ENCODE measurements around the gene VIT. TPM values are rescaled to one million over a fixed set of nuclear protein-coding genes. Genes with fewer than 3 reads are reported as not detected.

The VIT gene
- total and polyA plus RNA-seq, 2 experiments from 2014 or later = 0.25 to 0.33 TPM

DNA sequence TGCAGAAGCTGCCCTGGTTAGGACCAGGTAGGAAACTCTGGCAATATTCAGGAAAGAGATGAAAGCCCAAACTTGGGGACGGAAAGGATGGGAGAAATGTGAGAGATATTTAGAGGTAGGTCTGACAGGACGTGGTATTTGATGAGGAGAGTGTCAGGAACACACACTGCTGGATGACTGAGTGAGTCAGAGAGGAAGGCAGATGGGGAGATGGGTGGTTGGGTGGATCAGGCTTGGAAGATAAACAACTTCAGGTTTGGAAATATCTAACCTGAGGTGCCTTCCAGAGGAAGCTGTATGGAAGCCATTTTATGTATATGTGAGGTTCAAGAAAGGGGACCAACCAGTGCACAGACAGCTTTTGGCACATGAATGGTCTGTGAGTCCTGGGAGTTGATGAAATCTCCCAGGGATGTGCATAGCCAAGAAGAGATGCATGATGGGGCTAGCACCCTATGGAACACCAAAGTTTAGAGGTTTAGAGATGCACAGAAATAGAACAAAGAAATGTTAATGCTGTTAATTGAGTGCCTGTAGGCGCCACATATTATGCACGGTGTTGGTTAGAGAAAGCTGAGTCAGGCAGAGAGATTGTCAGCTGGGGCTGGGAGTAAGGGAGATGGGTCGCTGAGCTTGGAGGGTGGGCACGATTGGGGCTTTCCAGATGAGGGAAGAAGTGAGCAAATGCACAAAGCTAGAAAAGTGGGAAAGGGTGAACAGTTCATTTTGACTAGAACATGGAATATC, 101.0 kb downstream of the VIT start:
- Histone ChIP-seq H2AFZ (no peak overlapping the region), H3K27me3 (no peaks in the 10 kb centered on the region), H3K9me3 (ENCODE audit: low read depth) (no peaks in the 10 kb centered on the region), H3K36me3 (replicated peaks; ENCODE audit: insufficient read depth, low read depth) (no peaks in the 10 kb centered on the region), H3K4me2 (no peak overlapping the region), H3K9me2 (replicated peaks; ENCODE audit: insufficient read depth) (no peaks in the 10 kb centered on the region), H4K20me1 (ENCODE audit: insufficient read depth, poor library complexity, severe bottlenecking) (no peaks in the 10 kb centered on the region), H3K79me2 (no peaks in the 10 kb centered on the region), H3K4me3 (no peak overlapping the region), H3K27ac (no peak overlapping the region), H3K4me1 (ENCODE audit: insufficient read depth) (no peaks in the 10 kb centered on the region)
- no peak for DNase-seq (ENCODE audit: low spot score)
- TF ChIP-seq EZH2 (IDR thresholded peaks at IDR 0.05; ENCODE audit: borderline replicate concordance) (no peak), EZH2phosphoT487 (IDR thresholded peaks at IDR 0.05; ENCODE audit: low read depth, severe bottlenecking, unreplicated experiment) (no peak)
- TF ChIP-seq, protein P1, sequence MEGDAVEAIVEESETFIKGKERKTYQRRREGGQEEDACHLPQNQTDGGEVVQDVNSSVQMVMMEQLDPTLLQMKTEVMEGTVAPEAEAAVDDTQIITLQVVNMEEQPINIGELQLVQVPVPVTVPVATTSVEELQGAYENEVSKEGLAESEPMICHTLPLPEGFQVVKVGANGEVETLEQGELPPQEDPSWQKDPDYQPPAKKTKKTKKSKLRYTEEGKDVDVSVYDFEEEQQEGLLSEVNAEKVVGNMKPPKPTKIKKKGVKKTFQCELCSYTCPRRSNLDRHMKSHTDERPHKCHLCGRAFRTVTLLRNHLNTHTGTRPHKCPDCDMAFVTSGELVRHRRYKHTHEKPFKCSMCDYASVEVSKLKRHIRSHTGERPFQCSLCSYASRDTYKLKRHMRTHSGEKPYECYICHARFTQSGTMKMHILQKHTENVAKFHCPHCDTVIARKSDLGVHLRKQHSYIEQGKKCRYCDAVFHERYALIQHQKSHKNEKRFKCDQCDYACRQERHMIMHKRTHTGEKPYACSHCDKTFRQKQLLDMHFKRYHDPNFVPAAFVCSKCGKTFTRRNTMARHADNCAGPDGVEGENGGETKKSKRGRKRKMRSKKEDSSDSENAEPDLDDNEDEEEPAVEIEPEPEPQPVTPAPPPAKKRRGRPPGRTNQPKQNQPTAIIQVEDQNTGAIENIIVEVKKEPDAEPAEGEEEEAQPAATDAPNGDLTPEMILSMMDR (IDR thresholded peaks at IDR 0.05; ENCODE audit: poor library complexity) = no peak
- WGBS (ENCODE audit: low lambda C conversion rate, missing lambda C conversion rate) = 54% methylated on average over 6 of the region's 6 CpGs

DNA sequence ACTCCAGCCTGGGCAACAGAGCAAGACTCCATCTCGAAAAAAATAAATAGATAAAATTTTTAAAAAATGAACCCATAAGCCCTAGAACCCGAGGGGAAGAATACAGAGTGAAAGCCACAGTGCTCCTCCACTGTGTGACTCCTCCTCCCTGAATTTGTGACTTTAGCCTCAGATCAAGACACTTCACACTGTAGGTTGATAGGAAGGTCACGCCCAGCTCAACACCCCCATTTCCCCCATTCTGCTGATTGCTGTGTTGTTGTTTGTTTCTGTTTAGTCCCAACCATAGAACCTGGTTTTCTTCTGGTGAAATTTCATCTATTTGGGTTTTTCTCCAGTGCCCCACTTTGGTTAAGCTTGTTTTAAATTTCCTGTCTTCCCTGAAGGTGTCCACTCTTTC, 102.2 kb downstream of the VIT start:
- WGBS (ENCODE audit: low lambda C conversion rate, missing lambda C conversion rate) = 86% methylated on average over 3 of the region's 3 CpGs
- H3K79me2 ChIP-seq = no peaks in the 10 kb centered on the region
- no peaks in the 10 kb centered on the region for H3K9me2 ChIP-seq (replicated peaks; ENCODE audit: insufficient read depth)

DNA sequence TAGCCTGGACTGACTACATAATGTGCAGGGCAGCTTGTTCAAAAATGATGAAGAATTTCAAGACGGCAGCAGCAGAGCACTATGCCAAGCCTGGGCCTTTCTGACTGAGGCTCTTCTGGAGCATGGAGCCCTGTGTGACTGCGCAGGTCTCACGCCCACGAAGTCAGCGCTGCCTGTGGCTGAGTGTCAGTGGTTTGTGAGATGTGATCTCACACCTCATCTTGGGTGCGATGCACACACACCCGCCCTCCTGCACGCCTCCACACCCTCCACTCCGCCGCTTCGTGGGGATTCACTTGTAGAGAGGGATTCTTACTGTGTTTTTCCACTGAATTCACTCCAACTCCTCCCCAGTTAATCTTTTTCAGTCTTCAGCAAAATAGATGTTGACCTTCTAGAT, 103.9 kb downstream of the VIT start:
- no peaks in the 10 kb centered on the region for H3K9me3 ChIP-seq (ENCODE audit: low read depth)
- no peaks in the 10 kb centered on the region for H3K4me1 ChIP-seq (ENCODE audit: insufficient read depth)
- H3K27me3 ChIP-seq = no peaks in the 10 kb centered on the region
- no peaks in the 10 kb centered on the region for H4K20me1 ChIP-seq (ENCODE audit: insufficient read depth, poor library complexity, severe bottlenecking)
- no peak overlapping the region for H3K4me2 ChIP-seq
- no peak for DNase-seq (ENCODE audit: low spot score)
- TF ChIP-seq EZH2phosphoT487 (IDR thresholded peaks at IDR 0.05; ENCODE audit: low read depth, severe bottlenecking, unreplicated experiment) (no peak), EZH2 (IDR thresholded peaks at IDR 0.05; ENCODE audit: borderline replicate concordance) (no peak)
- TF ChIP-seq, protein P1 (IDR thresholded peaks at IDR 0.05; ENCODE audit: poor library complexity) = no peak
- no peaks in the 10 kb centered on the region for H3K79me2 ChIP-seq
- H2AFZ ChIP-seq = no peak overlapping the region
- H3K36me3 ChIP-seq (replicated peaks; ENCODE audit: insufficient read depth, low read depth) = no peaks in the 10 kb centered on the region
- 97% methylated on average over 11 of the region's 11 CpGs for WGBS (ENCODE audit: low lambda C conversion rate, missing lambda C conversion rate)
- no peak overlapping the region for H3K27ac ChIP-seq
- no peaks in the 10 kb centered on the region for H3K9me2 ChIP-seq (replicated peaks; ENCODE audit: insufficient read depth)
- no peak overlapping the region for H3K4me3 ChIP-seq

More for the DNA sequence above, 102.2 kb downstream of the VIT start:
- H3K4me1 ChIP-seq (ENCODE audit: insufficient read depth) = no peaks in the 10 kb centered on the region
- H3K36me3 ChIP-seq (replicated peaks; ENCODE audit: insufficient read depth, low read depth) = no peaks in the 10 kb centered on the region
- no peak overlapping the region for H2AFZ ChIP-seq
- no peak overlapping the region for H3K4me3 ChIP-seq
- no peaks in the 10 kb centered on the region for H3K9me3 ChIP-seq (ENCODE audit: low read depth)
- H3K27ac ChIP-seq = no peak overlapping the region
- no peak for DNase-seq (ENCODE audit: low spot score)
- no peak overlapping the region for H3K4me2 ChIP-seq
- H3K27me3 ChIP-seq = no peaks in the 10 kb centered on the region
- H4K20me1 ChIP-seq (ENCODE audit: insufficient read depth, poor library complexity, severe bottlenecking) = no peaks in the 10 kb centered on the region
- TF ChIP-seq EZH2 (IDR thresholded peaks at IDR 0.05; ENCODE audit: borderline replicate concordance) (no peak), EZH2phosphoT487 (IDR thresholded peaks at IDR 0.05; ENCODE audit: low read depth, severe bottlenecking, unreplicated experiment) (no peak)
- TF ChIP-seq, protein P1 (IDR thresholded peaks at IDR 0.05; ENCODE audit: poor library complexity) = no peak

Data from hepatocyte (in vitro differentiated cells).